GM23248 (cell line): ENCODE measurements around the gene GNAS. TPM values are rescaled to one million over a fixed set of nuclear protein-coding genes. Genes with fewer than 3 reads are reported as not detected.

ENCODE experiments used
- DNase-seq: peaks from one replicate; pipeline ENCODE4 v3.0.0-alpha.2; 2015
- H2AFZ ChIP-seq: fragments of 200-600 bp; sonication (generic); 2 replicates; pipeline ENCODE4 v1.6.1; 2016; ENCODE audit warnings: antibody characterized with exemption
- H3F3A ChIP-seq: fragments of 200-600 bp; sonication (generic); 2 replicates; pipeline ENCODE4 v1.6.1; 2016; ENCODE audit warnings: mild to moderate bottlenecking, antibody characterized with exemption, mixed run types; ENCODE audit not compliant: insufficient read depth
- H3K27ac ChIP-seq: fragments of 200-600 bp; sonication (generic); 2 replicates; pipeline ENCODE4 v1.5.1; 2016; ENCODE audit warnings: mild to moderate bottlenecking
- H3K27me3 ChIP-seq: fragments of 200-600 bp; sonication (generic); replicated peaks from 2 replicates; pipeline ENCODE4 v1.6.1; 2016; ENCODE audit warnings: mild to moderate bottlenecking; ENCODE audit not compliant: insufficient read depth
- H3K36me3 ChIP-seq: fragments of 200-600 bp; sonication (generic); 2 replicates; pipeline ENCODE4 v1.6.1; 2016; ENCODE audit warnings: low read depth, mild to moderate bottlenecking
- H3K4me1 ChIP-seq: fragments of 200-600 bp; sonication (generic); 2 replicates; pipeline ENCODE4 v1.6.1; 2016; ENCODE audit warnings: mild to moderate bottlenecking; ENCODE audit not compliant: insufficient read depth
- H3K4me2 ChIP-seq: fragments of 200-600 bp; sonication (generic); one replicate; pipeline ENCODE4 v1.6.1; 2016; ENCODE audit warnings: mild to moderate bottlenecking; ENCODE audit not compliant: unreplicated experiment
- H3K4me3 ChIP-seq: fragments of 200-600 bp; sonication (generic); 2 replicates; pipeline ENCODE4 v1.5.1; 2016; ENCODE audit warnings: mild to moderate bottlenecking
- H3K79me2 ChIP-seq: fragments of 200-600 bp; sonication (generic); 2 replicates; pipeline ENCODE4 v1.6.1; 2016; ENCODE audit warnings: mild to moderate bottlenecking; ENCODE audit not compliant: insufficient read depth
- H3K9ac ChIP-seq: fragments of 200-600 bp; sonication (generic); 2 replicates; pipeline ENCODE4 v1.6.1; 2016; ENCODE audit warnings: mild to moderate bottlenecking
- H3K9me2 ChIP-seq: fragments of 200-600 bp; sonication (generic); 2 replicates; pipeline ENCODE4 v1.6.1; 2016; ENCODE audit warnings: mixed run types, mild to moderate bottlenecking, moderate library complexity; ENCODE audit not compliant: insufficient read depth
- H3K9me3 ChIP-seq: fragments of 200-600 bp; sonication (generic); one replicate; pipeline ENCODE4 v1.6.1; 2017; ENCODE audit warnings: low read depth
- H4K20me1 ChIP-seq: fragments of 200-600 bp; sonication (generic); 2 replicates; pipeline ENCODE4 v1.6.0; 2016; ENCODE audit not compliant: insufficient read depth
- EZH2 ChIP-seq: fragments of 200-600 bp; sonication (generic); IDR thresholded peaks from 2 replicates; pipeline ENCODE4 v1.6.1; 2018; ENCODE audit warnings: antibody characterized with exemption, mild to moderate bottlenecking; ENCODE audit not compliant: insufficient read depth, poor library complexity, severe bottlenecking
- EZH2phosphoT487 ChIP-seq: fragments of 200-600 bp; sonication (generic); IDR thresholded peaks from 2 replicates; pipeline ENCODE4 v1.6.1; 2018; ENCODE audit warnings: antibody characterized with exemption, moderate library complexity, mild to moderate bottlenecking, low read depth; ENCODE audit not compliant: insufficient read depth
- WGBS, 2 experiments: methylation state at CpG; one replicate each; pipeline ENCODE4 v1.1.6; 2015 to 2017; ENCODE audit warnings: low lambda C conversion rate in 2 of 2, low coverage in 1 of 2; ENCODE audit errors: missing lambda C conversion rate in 2 of 2; 5-methylcytosine and 5-hydroxymethylcytosine counted together
- in situ Hi-C: fragments of 300-500 bp; cut with MboI; formaldehyde crosslinking; loops from 2 replicates; pipeline ENCODE4 v1.15.0; 2020
- polyA plus RNA-seq: library from polyadenylated mRNA; unstranded; fragments of >200 nt; fragmentation: Nextera tagmentation; extraction: Ambion mirVana; gene quantifications from 2 replicates; pipeline ENCODE4 v1.2.1, GENCODE V29; 2016
- total RNA-seq: library from RNA; depleted of rRNA; stranded (reverse); fragments of >200 nt; shearing (Covaris generic); gene quantifications from 2 replicates; pipeline ENCODE4 v1.2.3, GENCODE V29; 2014

Gene GNAS
- total and polyA plus RNA-seq, 2 experiments from 2014 or later, result 421 to 904 TPM

DNA sequence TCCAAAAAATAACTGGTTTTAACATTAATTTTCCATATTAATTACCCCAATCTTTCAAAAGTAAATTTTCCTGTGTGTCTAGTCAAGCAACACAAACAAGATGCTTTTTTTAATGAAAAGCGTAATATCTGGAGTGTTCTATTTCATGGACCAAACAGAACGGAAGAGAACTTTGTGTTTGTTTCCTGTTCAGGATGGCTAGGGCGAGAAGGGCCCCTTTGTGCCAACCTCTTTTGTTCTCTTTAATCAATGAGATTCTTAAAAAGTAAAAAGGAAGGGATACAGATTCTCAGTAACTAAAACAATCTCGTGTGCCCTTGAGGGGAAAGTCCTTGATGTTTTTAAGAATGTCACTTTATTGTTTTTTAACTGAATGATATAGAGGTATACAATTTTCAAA lies 55.7 kb downstream of the GNAS start:
- Histone ChIP-seq H3K27ac (peak overlapping the region; percentile 86), H2AFZ (no peak overlapping the region), H3K4me1 (peaks cover 18% of the 10 kb centered on the region), H3F3A (peaks cover 66% of the 10 kb centered on the region), H3K36me3 (peaks cover 84% of the 10 kb centered on the region), H3K79me2 (peaks cover 58% of the 10 kb centered on the region), H3K9me2 (no peaks in the 10 kb centered on the region), H4K20me1 (peaks cover 3% of the 10 kb centered on the region; the same call in 1 of the 2 replicates), H3K4me2 (peak overlapping the region; percentile 73), H3K9ac (peak overlapping the region; percentile 71), H3K27me3 (no peaks in the 10 kb centered on the region), H3K4me3 (peak overlapping the region; percentile 43), H3K9me3 (no peaks in the 10 kb centered on the region)
- in situ Hi-C loops, result no loop called here
- 61 to 71% methylated on average over 4 of the region's 4 CpGs for WGBS, 2 experiments
- TF ChIP-seq EZH2 (no peak), EZH2phosphoT487 (no peak)
- DNase-seq, result no peak

- in situ Hi-C loops, result no loop called here
- peak overlapping the region; percentile 86; the same call in 1 of the 2 replicates for H3K27ac ChIP-seq
Observed at GRCh38 chr20:58908941-58909340, 56.4 kb downstream of the GNAS start.

GRCh38 chr20:58909585-58909984 lies 57.1 kb downstream of the GNAS start:
- no peaks in the 10 kb centered on the region for H3K9me2 ChIP-seq
- H4K20me1 ChIP-seq, result peaks cover 3% of the 10 kb centered on the region; the same call in 1 of the 2 replicates
- H3K9ac ChIP-seq, result no peak overlapping the region
- TF ChIP-seq EZH2phosphoT487, result no peak
- no peaks in the 10 kb centered on the region for H3K27me3 ChIP-seq
- H3K36me3 ChIP-seq, result peaks cover 72% of the 10 kb centered on the region
- no peak overlapping the region for H3K27ac ChIP-seq
- H3K79me2 ChIP-seq, result peaks cover 44% of the 10 kb centered on the region
- H3K4me3 ChIP-seq, result no peak overlapping the region
- in situ Hi-C loops, result no loop called here
- H3K9me3 ChIP-seq, result no peaks in the 10 kb centered on the region
- peaks cover 63% of the 10 kb centered on the region for H3F3A ChIP-seq
- H3K4me2 ChIP-seq, result no peak overlapping the region
- WGBS, 2 experiments, result 96% methylated on average over 15 of the region's 15 CpGs
- H3K4me1 ChIP-seq, result peaks cover 18% of the 10 kb centered on the region
- no peak overlapping the region for H2AFZ ChIP-seq
- no peak for DNase-seq

More at GRCh38 chr20:58908941-58909340, 56.4 kb downstream of the GNAS start:
- Histone ChIP-seq H3K4me3 (no peak overlapping the region), H2AFZ (no peak overlapping the region), H3K4me2 (no peak overlapping the region), H3K4me1 (peaks cover 18% of the 10 kb centered on the region), H3K9me3 (no peaks in the 10 kb centered on the region), H3K36me3 (peaks cover 79% of the 10 kb centered on the region), H3K27me3 (no peaks in the 10 kb centered on the region), H4K20me1 (peaks cover 3% of the 10 kb centered on the region; the same call in 1 of the 2 replicates), H3K9ac (no peak overlapping the region), H3K79me2 (peaks cover 50% of the 10 kb centered on the region), H3K9me2 (no peaks in the 10 kb centered on the region), H3F3A (peaks cover 66% of the 10 kb centered on the region)
- 89% methylated on average over 9 of the region's 9 CpGs for WGBS, 2 experiments
- no peak for DNase-seq
- TF ChIP-seq EZH2phosphoT487 (no peak), EZH2 (no peak)

GRCh38 chr20:58910473-58910872 lies 58.0 kb downstream of the GNAS start:
- Histone ChIP-seq H3F3A (peaks cover 54% of the 10 kb centered on the region), H3K9me2 (no peaks in the 10 kb centered on the region), H3K9me3 (no peaks in the 10 kb centered on the region), H3K9ac (no peak overlapping the region), H3K27me3 (no peaks in the 10 kb centered on the region), H4K20me1 (peaks cover 3% of the 10 kb centered on the region; the same call in 1 of the 2 replicates), H2AFZ (no peak overlapping the region), H3K4me2 (no peak overlapping the region), H3K27ac (no peak overlapping the region), H3K4me1 (peaks cover 18% of the 10 kb centered on the region), H3K79me2 (peaks cover 35% of the 10 kb centered on the region), H3K36me3 (peaks cover 63% of the 10 kb centered on the region), H3K4me3 (no peak overlapping the region)
- TF ChIP-seq EZH2, result no peak
- TF ChIP-seq EZH2phosphoT487, result no peak
- in situ Hi-C loops, result no loop called here
- no peak for DNase-seq
- 94 to 95% methylated on average over 14 of the region's 14 CpGs for WGBS, 2 experiments

DNA sequence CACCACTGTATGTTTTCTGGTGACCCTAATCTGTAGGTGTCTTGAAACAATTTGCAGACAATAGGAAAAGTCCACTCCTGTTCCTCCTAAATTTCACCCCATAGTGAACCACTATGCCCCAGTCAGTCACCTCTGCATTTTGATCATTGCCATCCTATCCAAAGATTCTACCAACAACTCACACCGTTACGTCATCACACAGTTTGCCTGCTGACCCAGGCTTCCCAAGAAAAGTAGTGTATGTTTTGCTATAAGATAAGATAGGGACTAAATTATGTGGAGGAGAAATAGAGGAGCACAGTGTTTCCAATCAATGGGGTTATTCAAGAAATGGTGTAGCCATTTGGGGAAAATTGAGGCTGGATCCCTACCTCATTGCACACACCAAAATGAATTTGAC lies 58.8 kb downstream of the GNAS start:
- no peak for DNase-seq
- Histone ChIP-seq H3K79me2 (peaks cover 27% of the 10 kb centered on the region), H3F3A (peaks cover 47% of the 10 kb centered on the region), H3K4me1 (peaks cover 18% of the 10 kb centered on the region), H4K20me1 (peaks cover 3% of the 10 kb centered on the region; the same call in 1 of the 2 replicates), H3K27me3 (no peaks in the 10 kb centered on the region), H2AFZ (no peak overlapping the region), H3K4me2 (no peak overlapping the region), H3K27ac (no peak overlapping the region), H3K9me2 (no peaks in the 10 kb centered on the region), H3K36me3 (peaks cover 55% of the 10 kb centered on the region), H3K4me3 (no peak overlapping the region), H3K9ac (no peak overlapping the region), H3K9me3 (no peaks in the 10 kb centered on the region)
- 96 to 100% methylated on average over 2 of the region's 2 CpGs for WGBS, 2 experiments
- in situ Hi-C loops, result no loop called here
- TF ChIP-seq EZH2 (no peak), EZH2phosphoT487 (no peak)
